GM13976 (cell line): ENCODE data around the gene NHSL1.

Source experiments
- DNase-seq: peaks from one replicate; pipeline ENCODE4 v3.0.0; 2012; ENCODE audit warnings: low spot score
- CTCF ChIP-seq: IDR thresholded peaks from 2 replicates; pipeline ENCODE4 v1.5.1; 2012; ENCODE audit warnings: borderline replicate concordance, mild to moderate bottlenecking; ENCODE audit not compliant: insufficient read depth; ENCODE audit errors: extremely low read depth, missing control alignments, control extremely low read depth
- in situ Hi-C: fragments of 300-500 bp; cut with MboI; formaldehyde crosslinking; loops from one replicate; pipeline ENCODE4 v1.12.0; 2022; ENCODE audit warnings: low sequenced_read_pairs, mixed read lengths, inconsistent platforms; ENCODE audit not compliant: unreplicated experiment

NHSL1 gene

GRCh38 chr6:138410972-138411880 lies 88.1 kb downstream of the NHSL1 start:
- DNase-seq, result peak; percentile 50
- TF ChIP-seq CTCF, result no peak
- in situ Hi-C loops, result no loop called here

- in situ Hi-C loops, result no loop called here
- DNase-seq, result no peak
- no peak for TF ChIP-seq CTCF
Measured at GRCh38 chr6:138410048-138410735, 89.1 kb downstream of the NHSL1 start.

GRCh38 chr6:138406443-138406842 lies 92.9 kb downstream of the NHSL1 start:
- TF ChIP-seq CTCF, result no peak
- in situ Hi-C loops, result no loop called here
- no peak for DNase-seq

GRCh38 chr6:138405816-138406413 lies 93.4 kb downstream of the NHSL1 start:
- no peak for DNase-seq
- TF ChIP-seq CTCF, result no peak
- in situ Hi-C loops, result no loop called here

GRCh38 chr6:138404666-138405337 lies 94.5 kb downstream of the NHSL1 start:
- no peak for TF ChIP-seq CTCF
- no peak for DNase-seq
- in situ Hi-C loops, result no loop called here
